OCI-LY7 (cell line): Measurements from ENCODE around the gene PPHLN1.

Experiments used
- CTCF ChIP-seq: fragments of 200-600 bp; sonication (generic); conservative IDR thresholded peaks from 2 replicates; pipeline ENCODE4 v1.5.1; 2014; ENCODE audit warnings: mild to moderate bottlenecking, antibody characterized with exemption, low read length, moderate library complexity, mixed read lengths
- EZH2phosphoT487 ChIP-seq: fragments of 200-600 bp; sonication (generic); IDR thresholded peaks from 2 replicates; pipeline ENCODE4 v1.6.1; 2018; ENCODE audit warnings: low read depth, borderline replicate concordance, mild to moderate bottlenecking, mixed run types, antibody characterized with exemption, low read length, moderate library complexity, mixed read lengths

- TF ChIP-seq CTCF = no peak
- TF ChIP-seq EZH2phosphoT487 = no peak
Measured at GRCh38 chr12:42474391-42474790, 148.4 kb downstream of the PPHLN1 start.
